A673 (cell line): ENCODE measurements around the gene CALR.
"Not testable (repeated sequence)": the region's sequence is repeated elsewhere in the genome, so short reads cannot be mapped to it uniquely, and the experiment has no call there.

Experiments
- EZH2 ChIP-seq: fragments of 200-600 bp; sonication (generic); IDR thresholded peaks from 2 replicates; pipeline ENCODE4 v1.6.1; 2017; ENCODE audit warnings: borderline replicate concordance, low read depth, mild to moderate bottlenecking, mixed read lengths, antibody characterized with exemption, low read length; ENCODE audit not compliant: poor library complexity, severe bottlenecking
- TF ChIP-seq, protein P1 (sequence below): fragments of 300-800, 200-600 bp; sonication (generic); conservative IDR thresholded peaks from 2 replicates; pipeline ENCODE4 v1.5.1; 2017; ENCODE audit warnings: low read depth, mild to moderate bottlenecking, antibody characterized with exemption, low read length, moderate library complexity, mixed read lengths

DNA sequence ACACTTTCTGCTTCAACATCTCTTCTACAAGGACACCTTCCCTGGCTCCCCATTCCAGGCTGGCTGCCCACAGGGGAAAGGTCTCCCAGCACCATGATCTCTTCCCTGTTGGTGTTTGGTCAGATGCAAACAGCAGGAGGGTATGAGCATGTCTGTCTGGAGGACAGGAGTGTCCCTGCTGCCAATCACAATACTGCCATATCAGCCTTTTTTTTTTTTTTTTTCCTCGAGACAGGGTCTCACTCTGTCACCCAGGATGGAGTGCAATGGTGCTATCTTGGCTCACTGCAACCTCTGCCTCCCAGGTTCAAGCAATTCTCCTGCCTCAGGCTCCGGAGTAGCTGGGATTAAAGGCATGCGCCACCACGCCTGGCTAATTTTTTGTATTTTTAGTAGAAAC, 22.5 kb upstream of the CALR start:
- TF ChIP-seq, protein P1, sequence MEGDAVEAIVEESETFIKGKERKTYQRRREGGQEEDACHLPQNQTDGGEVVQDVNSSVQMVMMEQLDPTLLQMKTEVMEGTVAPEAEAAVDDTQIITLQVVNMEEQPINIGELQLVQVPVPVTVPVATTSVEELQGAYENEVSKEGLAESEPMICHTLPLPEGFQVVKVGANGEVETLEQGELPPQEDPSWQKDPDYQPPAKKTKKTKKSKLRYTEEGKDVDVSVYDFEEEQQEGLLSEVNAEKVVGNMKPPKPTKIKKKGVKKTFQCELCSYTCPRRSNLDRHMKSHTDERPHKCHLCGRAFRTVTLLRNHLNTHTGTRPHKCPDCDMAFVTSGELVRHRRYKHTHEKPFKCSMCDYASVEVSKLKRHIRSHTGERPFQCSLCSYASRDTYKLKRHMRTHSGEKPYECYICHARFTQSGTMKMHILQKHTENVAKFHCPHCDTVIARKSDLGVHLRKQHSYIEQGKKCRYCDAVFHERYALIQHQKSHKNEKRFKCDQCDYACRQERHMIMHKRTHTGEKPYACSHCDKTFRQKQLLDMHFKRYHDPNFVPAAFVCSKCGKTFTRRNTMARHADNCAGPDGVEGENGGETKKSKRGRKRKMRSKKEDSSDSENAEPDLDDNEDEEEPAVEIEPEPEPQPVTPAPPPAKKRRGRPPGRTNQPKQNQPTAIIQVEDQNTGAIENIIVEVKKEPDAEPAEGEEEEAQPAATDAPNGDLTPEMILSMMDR: not testable (repeated sequence)
- not testable (repeated sequence) for TF ChIP-seq EZH2
